Heart right ventricle (tissue), 16 donors: ENCODE measurements around the gene NT5DC2. TPM values are rescaled to one million over a fixed set of nuclear protein-coding genes. Genes with fewer than 3 reads are reported as not detected.
A peak's percentile ranks its signal among the peaks of the same experiment; 100 is the strongest.

Source experiments
- ATAC-seq, 8 donors: fragments of 200-7000 bp; cut with Tn5 transposase; one replicate each; pipeline ENCODE4 v1.9.1; 2020; ENCODE audit warnings: mild to moderate bottlenecking in 8 of 8, moderate library complexity in 8 of 8, moderate number of reproducible peaks in 1 of 8
- DNase-seq, 2 donors: peaks; one replicate each; pipeline ENCODE4 v3.0.0-alpha.2; 2020
- H3K27ac ChIP-seq, 10 donors: fragments of 200-600 bp; sonication (generic) in 2 of 10; one replicate each; pipeline versions ENCODE4 v1.5.0 to v1.8.0; 2020 to 2022; ENCODE audit warnings: mild to moderate bottlenecking in 3 of 10
- H3K27me3 ChIP-seq, 7 donors: fragments of 200-600 bp; one replicate each; pipeline ENCODE4 v1.8.0; 2021 to 2022; ENCODE audit warnings: mild to moderate bottlenecking in 2 of 7
- H3K36me3 ChIP-seq, 9 donors: fragments of 200-600 bp; sonication (generic) in 1 of 9; one replicate each; pipeline versions ENCODE4 v1.5.0 to v1.8.0; 2020 to 2022; ENCODE audit warnings: mild to moderate bottlenecking in 2 of 9
- H3K4me1 ChIP-seq, 9 donors: fragments of 200-600 bp; sonication (generic) in 1 of 9; one replicate each; pipeline versions ENCODE4 v1.5.0 to v1.8.0; 2020 to 2022; ENCODE audit warnings: mild to moderate bottlenecking in 4 of 9
- H3K4me3 ChIP-seq, 10 donors: fragments of 200-600 bp; sonication (generic) in 2 of 10; one replicate each; pipeline versions ENCODE4 v1.5.0 to v1.8.0; 2020 to 2022; ENCODE audit warnings: mild to moderate bottlenecking in 7 of 10, moderate library complexity in 2 of 10
- H3K9me3 ChIP-seq, 11 donors: fragments of 200-600 bp in 10 of 11; sonication (generic) in 2 of 11; one replicate each; pipeline versions ENCODE4 v1.5.0 to v1.8.0; 2013 to 2022; ENCODE audit warnings: mild to moderate bottlenecking in 2 of 11, control low read depth in 1 of 11, moderate library complexity in 1 of 11
- WGBS, 2 donors: extraction: QIAGEN DNeasy Blood & Tissue Kit; methylation state at CpG; one replicate each; pipeline ENCODE4 v1.1.7; 2013; ENCODE audit warnings: inconsistent platforms in 1 of 2; 5-methylcytosine and 5-hydroxymethylcytosine counted together
- intact Hi-C, 10 donors: fragments of 100-400 bp; cut with DNase I; formaldehyde crosslinking; loops; one replicate each; pipeline versions ENCODE4 v1.11.1 to v1.14.2; 2022
- polyA plus RNA-seq, 2 donors: library from polyadenylated mRNA; stranded (reverse); fragments of 200-250 nt; gene quantifications; one replicate each; pipeline ENCODE4 v1.2.3, GENCODE V29; 2013
- total RNA-seq, 10 donors: library from RNA; stranded (reverse); fragmentation: NEBNext Ultra II Directional in 3 of 10; extraction: Animal tissue kit (Norgen Biotek cat#: 25700) in 3 of 10; gene quantifications; one replicate each; pipeline versions ENCODE4 v1.2.1 to v1.2.4, GENCODE V29; 2021 to 2023
- TF ChIP-seq, protein P1 (sequence below), 9 donors: fragments of 200-600 bp; sonication (generic) in 2 of 9; IDR thresholded peaks; one replicate each; pipeline versions ENCODE4 v1.5.0 to v1.8.0; 2021 to 2022; ENCODE audit warnings: antibody characterized with exemption in 9 of 9, mild to moderate bottlenecking in 5 of 9, moderate library complexity in 1 of 9
- donor health status: Arrhythmogenic right ventricular cardiomyopathy.
- donor health status: ischemic (EF 13 %, LVEDD 7.1; RV severe dilation, severe dysfunction).
- donor health status: healthy with polysubstance abuse.
- donor health status: DM: no; HTN: yes; CAD: no.
- donor health status: DM: no; HTN: no; CAD: no.
- donor health status: ischemic (EF 25% LVEDD 6.9; RV normal size, moderate dysfunction).
- donor health status: ischemic (EF 25% LVEDD 5.7; RV mildly dilated, moderate dysfunction).
- donor health status: healthy.
- donor health status: DM: yes; HTN: yes; CAD: no.
- donor health status: Ischemic cardiomyopathy.
- donor health status: ischemic (EF 35%, LVEDD 5.7; RV mildly dilated, moderate dysfunction).
- donor health status: nonischemic (EF 11% LVEDD 7.7; RV severe dilation, severe dysfunction).
- donor health status: DM: yes; HTN: yes; CAD: no.
- donor health status: PGD.
- donor health status: ischemic (EF 29% LVEDD 5.4; RV normal size, mild dysfunction).
- donor health status: nonischemic (EF 23%, LVEDD 6.1; RV moderate dilation, normal function).

Gene NT5DC2
- total and polyA plus RNA-seq, 12 donors = 25.1 to 138 (median 54.5) TPM

- ATAC-seq = peak in 6 of 8 donors; percentile 3 to 29 (median 18)
- peaks cover 0 to 28% (median 0%) of the 10 kb centered on the region in 9 donors for H3K36me3 ChIP-seq
- no peaks in the 10 kb centered on the region for H3K27me3 ChIP-seq
- H3K4me1 ChIP-seq = peaks cover 20 to 84% (median 56%) of the 10 kb centered on the region in 9 donors
- H3K4me3 ChIP-seq = peak overlapping the region; percentile 46 to 93 (median 71)
- TF ChIP-seq, protein P1, sequence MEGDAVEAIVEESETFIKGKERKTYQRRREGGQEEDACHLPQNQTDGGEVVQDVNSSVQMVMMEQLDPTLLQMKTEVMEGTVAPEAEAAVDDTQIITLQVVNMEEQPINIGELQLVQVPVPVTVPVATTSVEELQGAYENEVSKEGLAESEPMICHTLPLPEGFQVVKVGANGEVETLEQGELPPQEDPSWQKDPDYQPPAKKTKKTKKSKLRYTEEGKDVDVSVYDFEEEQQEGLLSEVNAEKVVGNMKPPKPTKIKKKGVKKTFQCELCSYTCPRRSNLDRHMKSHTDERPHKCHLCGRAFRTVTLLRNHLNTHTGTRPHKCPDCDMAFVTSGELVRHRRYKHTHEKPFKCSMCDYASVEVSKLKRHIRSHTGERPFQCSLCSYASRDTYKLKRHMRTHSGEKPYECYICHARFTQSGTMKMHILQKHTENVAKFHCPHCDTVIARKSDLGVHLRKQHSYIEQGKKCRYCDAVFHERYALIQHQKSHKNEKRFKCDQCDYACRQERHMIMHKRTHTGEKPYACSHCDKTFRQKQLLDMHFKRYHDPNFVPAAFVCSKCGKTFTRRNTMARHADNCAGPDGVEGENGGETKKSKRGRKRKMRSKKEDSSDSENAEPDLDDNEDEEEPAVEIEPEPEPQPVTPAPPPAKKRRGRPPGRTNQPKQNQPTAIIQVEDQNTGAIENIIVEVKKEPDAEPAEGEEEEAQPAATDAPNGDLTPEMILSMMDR (IDR thresholded peaks at IDR 0.05) = no peak
- 3 to 4% methylated on average over 6 of the region's 6 CpGs for whole genome bisulfite sequencing, 2 donors
- H3K9me3 ChIP-seq = no peaks in the 10 kb centered on the region
- no peak for DNase-seq
- intact Hi-C loops = loop anchor here in 7 of 10 donors (2.0 to 5.0 kb wide), 4 partner anchors 45 to 66 kb away; no protein-coding TSS in a partner anchor
- peak overlapping the region; percentile 82 to 96 (median 92) for H3K27ac ChIP-seq
These were observed 3.5 kb upstream of the NT5DC2 start for GRCh38 chr3:52537165-52537620.

- Histone ChIP-seq H3K4me3 (peak within 1 kb of the TSS; percentile 46 to 93 (median 71)), H3K27me3 (no peaks in the 10 kb centered on the region), H3K9me3 (no peaks in the 10 kb centered on the region), H3K27ac (peak within 1 kb of the TSS; percentile 82 to 96 (median 92)), H3K4me1 (peaks cover 24 to 88% (median 61%) of the 10 kb centered on the region in 9 donors), H3K36me3 (peaks cover 0 to 25% (median 0%) of the 10 kb centered on the region in 9 donors)
- TF ChIP-seq, protein P1 (IDR thresholded peaks at IDR 0.05) = peak in 1 of 9 donors; percentile 25
- intact Hi-C loops = loop anchor here in 7 of 10 donors (2.0 to 5.0 kb wide), 4 partner anchors 44 to 66 kb away; no protein-coding TSS in a partner anchor
- 0% methylated on average over 65 of the region's 65 CpGs for WGBS, 2 donors
- ATAC-seq (peak; percentile 90 to 96 (median 95)), DNase-seq (peak; percentile 96 to 98)
These were observed 2.9 kb upstream of the NT5DC2 start, which contains the start of gene UQCC5 for GRCh38 chr3:52536369-52537164. UQCC5 (plus strand) TSS chr3:52536605; CDS start chr3:52536756, 151 bp downstream.

DNA sequence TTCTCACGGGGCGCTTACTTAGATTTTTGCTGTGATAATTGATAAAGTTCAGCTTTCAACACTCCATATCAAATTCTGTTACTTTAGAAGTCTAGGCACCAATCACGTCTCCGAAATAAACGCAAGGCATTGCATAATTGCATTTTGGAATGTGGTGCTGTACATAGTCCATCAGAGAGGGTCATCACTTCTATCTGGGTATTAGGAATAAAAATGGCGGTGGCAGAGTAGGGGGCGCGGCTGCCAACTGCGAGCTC, 2.4 kb upstream of the NT5DC2 start:
- peak overlapping the region in 9 of 10 donors; percentile 63 to 93 (median 74) for H3K4me3 ChIP-seq
- WGBS, 2 donors = 12 to 14% methylated on average over 9 of the region's 9 CpGs
- H3K9me3 ChIP-seq = no peaks in the 10 kb centered on the region
- H3K27ac ChIP-seq = peak overlapping the region in 9 of 10 donors; percentile 21 to 88 (median 52)
- peaks cover 29 to 88% (median 63%) of the 10 kb centered on the region in 9 donors for H3K4me1 ChIP-seq
- TF ChIP-seq, protein P1 (IDR thresholded peaks at IDR 0.05) = no peak
- intact Hi-C loops = loop anchor here in 7 of 10 donors (2.0 to 5.0 kb wide), 4 partner anchors 44 to 65 kb away; no protein-coding TSS in a partner anchor
- ATAC-seq = no peak
- peaks cover 0 to 20% (median 0%) of the 10 kb centered on the region in 9 donors for H3K36me3 ChIP-seq
- no peak for DNase-seq
- H3K27me3 ChIP-seq = no peaks in the 10 kb centered on the region

DNA sequence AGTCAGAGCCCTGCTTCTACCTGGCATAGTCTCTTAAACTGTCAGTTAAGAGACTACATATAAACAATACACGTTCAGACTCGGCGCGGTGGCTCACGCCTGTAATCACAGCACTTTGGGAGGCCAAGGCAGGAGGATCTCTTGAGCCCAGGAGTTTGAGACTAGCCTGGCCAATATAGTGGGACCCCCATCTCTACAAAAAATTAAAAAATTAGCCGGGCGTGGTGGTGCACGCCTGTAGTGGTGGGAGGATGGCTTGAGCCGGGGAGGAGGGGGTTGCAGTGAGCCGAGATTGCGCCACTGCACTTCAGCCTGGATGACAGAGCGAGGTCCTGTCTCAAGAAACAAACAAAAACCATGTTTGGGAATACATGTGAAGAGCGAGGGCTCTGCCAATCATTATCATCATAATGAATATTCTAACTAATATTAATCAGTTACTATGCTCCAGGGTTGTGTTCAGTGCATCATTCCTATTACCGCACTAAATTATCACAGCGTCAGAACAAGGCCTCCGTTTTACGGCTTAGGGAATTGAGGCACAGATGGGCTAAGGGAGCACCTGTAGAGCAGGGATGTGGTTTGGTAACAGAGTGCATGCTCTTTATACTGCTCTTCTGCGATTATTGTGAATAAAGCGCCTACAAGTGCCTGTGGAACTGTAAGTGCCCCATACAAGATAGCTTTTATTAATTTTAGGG, 1.9 kb upstream of the NT5DC2 start:
- ATAC-seq (no peak), DNase-seq (no peak)
- TF ChIP-seq, protein P1 (IDR thresholded peaks at IDR 0.05) = no peak
- Histone ChIP-seq H3K27ac (peak overlapping the region in 9 of 10 donors; percentile 42 to 88 (median 60)), H3K9me3 (no peaks in the 10 kb centered on the region), H3K4me1 (peaks cover 34 to 88% (median 66%) of the 10 kb centered on the region in 9 donors), H3K27me3 (no peaks in the 10 kb centered on the region), H3K36me3 (peaks cover 0 to 15% (median 0%) of the 10 kb centered on the region in 9 donors), H3K4me3 (peak overlapping the region in 7 of 10 donors; percentile 63 to 93 (median 74))
- intact Hi-C loops = loop anchor here in 7 of 10 donors (2.0 to 5.0 kb wide), 4 partner anchors 43 to 65 kb away; no protein-coding TSS in a partner anchor
- whole genome bisulfite sequencing, 2 donors = 92 to 93% methylated on average over 19 of the region's 19 CpGs
